ENCODE results near the gene UVRAG.

UVRAG gene

GRCh38 chr11:76173663-76174062 is 358.7 kb downstream of the UVRAG start:
- peaks cover 40% of the 10 kb centered on the region for H3K27me3 ChIP-seq (ENCODE audit: control insufficient read depth, insufficient read depth, low read length)

DNA sequence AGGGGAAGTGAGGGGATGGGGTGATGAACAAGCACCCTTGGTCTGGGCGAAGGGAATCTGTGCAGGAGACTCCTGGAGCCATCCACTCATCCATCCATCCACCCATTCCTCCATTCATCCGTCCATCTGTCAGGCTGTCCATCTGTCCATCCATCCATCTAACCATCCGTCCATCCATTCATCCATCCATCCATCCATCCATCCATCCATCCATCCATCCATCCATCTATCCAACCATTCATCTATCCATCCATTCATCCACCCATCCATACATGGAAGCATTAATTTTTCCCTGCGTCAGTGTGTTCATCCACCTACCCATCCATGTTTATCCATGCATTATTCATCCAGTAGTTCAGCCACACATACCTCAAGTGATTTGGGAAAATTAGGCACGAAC is 359.3 kb downstream of the UVRAG start:
- no peak overlapping the region for H3K4me3 ChIP-seq (ENCODE audit: low read length)
- no peak overlapping the region for H3K4me2 ChIP-seq (ENCODE audit: low read length)
- H3K9ac ChIP-seq (ENCODE audit: low read depth, low read length) = no peak overlapping the region
- no peaks in the 10 kb centered on the region for H3K4me1 ChIP-seq (ENCODE audit: control insufficient read depth, insufficient read depth, low read length)
- H3K36me3 ChIP-seq (ENCODE audit: insufficient read depth, low read length) = no peaks in the 10 kb centered on the region
- no peaks in the 10 kb centered on the region for H3K9me3 ChIP-seq (replicated peaks; ENCODE audit: low read length)
- H3K27me3 ChIP-seq (ENCODE audit: control insufficient read depth, insufficient read depth, low read length) = peaks cover 34% of the 10 kb centered on the region

More at GRCh38 chr11:76173663-76174062, 358.7 kb downstream of the UVRAG start:
- Histone ChIP-seq H3K36me3 (ENCODE audit: insufficient read depth, low read length) (no peaks in the 10 kb centered on the region), H3K9ac (ENCODE audit: low read depth, low read length) (no peak overlapping the region), H3K4me3 (ENCODE audit: low read length) (no peak overlapping the region), H3K4me1 (ENCODE audit: control insufficient read depth, insufficient read depth, low read length) (no peaks in the 10 kb centered on the region), H3K9me3 (replicated peaks; ENCODE audit: low read length) (no peaks in the 10 kb centered on the region), H3K4me2 (ENCODE audit: low read length) (no peak overlapping the region)

GRCh38 chr11:76175783-76176182 is 360.8 kb downstream of the UVRAG start:
- Histone ChIP-seq H3K27me3 (ENCODE audit: control insufficient read depth, insufficient read depth, low read length) (peaks cover 42% of the 10 kb centered on the region), H3K9ac (ENCODE audit: low read depth, low read length) (no peak overlapping the region), H3K9me3 (replicated peaks; ENCODE audit: low read length) (no peaks in the 10 kb centered on the region)

DNA sequence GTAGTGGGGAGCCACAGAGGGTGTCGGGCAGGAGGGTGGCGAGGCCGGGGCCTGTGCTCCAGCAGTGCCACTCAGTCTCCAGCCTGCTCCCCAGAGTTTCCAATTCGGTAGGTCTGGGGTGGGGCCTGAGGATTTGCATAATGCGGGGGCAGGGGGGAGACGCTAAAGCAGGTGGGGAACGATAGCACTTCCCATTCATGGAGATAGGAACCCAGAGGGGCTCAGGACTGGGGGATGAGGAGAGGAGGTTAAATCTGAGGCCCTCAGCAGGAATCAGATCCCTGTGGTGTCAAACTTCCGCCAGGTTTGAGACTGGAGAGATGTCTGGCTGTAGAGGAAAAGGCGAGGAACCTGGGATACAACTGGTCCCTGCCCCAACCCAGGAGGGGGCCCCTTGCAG is 361.5 kb downstream of the UVRAG start:
- no peaks in the 10 kb centered on the region for H3K36me3 ChIP-seq (ENCODE audit: insufficient read depth, low read length)
- no peak overlapping the region for H3K9ac ChIP-seq (ENCODE audit: low read depth, low read length)
- H3K4me1 ChIP-seq (ENCODE audit: control insufficient read depth, insufficient read depth, low read length) = no peaks in the 10 kb centered on the region

More at GRCh38 chr11:76175783-76176182, 360.8 kb downstream of the UVRAG start:
- H3K4me1 ChIP-seq (ENCODE audit: control insufficient read depth, insufficient read depth, low read length) = no peaks in the 10 kb centered on the region
- H3K36me3 ChIP-seq (ENCODE audit: insufficient read depth, low read length) = no peaks in the 10 kb centered on the region
- no peak overlapping the region for H3K4me3 ChIP-seq (ENCODE audit: low read length)
- no peak overlapping the region for H3K4me2 ChIP-seq (ENCODE audit: low read length)

DNA sequence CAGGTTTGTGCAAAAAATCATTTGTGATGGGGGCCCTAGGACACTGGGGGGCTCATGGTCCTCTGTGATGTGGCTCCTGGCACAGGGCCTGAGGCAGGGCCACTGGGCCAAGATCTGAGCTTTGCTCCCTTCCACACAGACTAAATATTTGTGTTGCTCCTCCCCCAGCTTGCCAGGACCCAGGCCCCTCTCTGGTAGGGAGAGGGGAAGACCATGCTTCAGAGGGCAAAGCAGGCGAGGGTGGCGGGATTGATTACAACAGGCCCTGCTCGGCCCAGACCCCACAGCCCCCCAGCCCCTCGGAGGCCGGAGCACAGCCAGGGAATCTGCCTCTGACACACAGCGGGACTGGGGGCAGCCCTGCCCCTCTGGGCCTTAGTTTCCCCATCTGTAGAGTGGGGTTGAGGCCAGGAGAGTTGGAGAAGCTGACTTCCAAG is 362.3 kb downstream of the UVRAG start:
- no peak overlapping the region for H3K4me2 ChIP-seq (ENCODE audit: low read length)
- H3K9me3 ChIP-seq (replicated peaks; ENCODE audit: low read length) = no peaks in the 10 kb centered on the region
- no peak overlapping the region for H3K9ac ChIP-seq (ENCODE audit: low read depth, low read length)
- no peaks in the 10 kb centered on the region for H3K36me3 ChIP-seq (ENCODE audit: insufficient read depth, low read length)
- no peaks in the 10 kb centered on the region for H3K4me1 ChIP-seq (ENCODE audit: control insufficient read depth, insufficient read depth, low read length)
- peaks cover 41% of the 10 kb centered on the region for H3K27me3 ChIP-seq (ENCODE audit: control insufficient read depth, insufficient read depth, low read length)
- no peak overlapping the region for H3K4me3 ChIP-seq (ENCODE audit: low read length)

More for the DNA sequence above, 361.5 kb downstream of the UVRAG start:
- H3K27me3 ChIP-seq (ENCODE audit: control insufficient read depth, insufficient read depth, low read length) = peaks cover 45% of the 10 kb centered on the region
- H3K4me2 ChIP-seq (ENCODE audit: low read length) = no peak overlapping the region
- no peaks in the 10 kb centered on the region for H3K9me3 ChIP-seq (replicated peaks; ENCODE audit: low read length)
- no peak overlapping the region for H3K4me3 ChIP-seq (ENCODE audit: low read length)

DNA sequence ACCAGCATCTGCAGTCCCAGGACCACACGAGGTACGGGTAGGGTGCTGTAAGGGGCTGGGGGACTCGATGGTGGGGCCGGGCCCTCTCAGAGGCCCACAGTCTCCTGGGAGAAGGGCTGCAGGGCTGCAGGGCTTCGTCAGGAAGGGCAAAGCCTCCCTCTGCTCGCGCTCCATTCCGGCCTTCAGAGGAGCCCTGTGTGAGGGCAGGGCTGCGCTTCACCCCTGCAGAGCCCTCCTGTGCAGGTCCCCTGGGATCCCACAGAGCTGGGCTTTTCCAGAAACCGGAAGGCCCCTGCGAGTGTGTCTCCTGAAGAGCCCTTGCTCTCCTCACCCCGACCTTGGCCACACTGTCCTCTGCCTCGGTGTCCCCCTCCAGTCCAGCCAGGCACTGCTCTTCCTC is 364.1 kb downstream of the UVRAG start:
- H3K27me3 ChIP-seq (ENCODE audit: control insufficient read depth, insufficient read depth, low read length) = peaks cover 45% of the 10 kb centered on the region
- H3K9me3 ChIP-seq (replicated peaks; ENCODE audit: low read length) = no peaks in the 10 kb centered on the region
- H3K9ac ChIP-seq (ENCODE audit: low read depth, low read length) = no peak overlapping the region
- no peaks in the 10 kb centered on the region for H3K36me3 ChIP-seq (ENCODE audit: insufficient read depth, low read length)
- H3K4me2 ChIP-seq (ENCODE audit: low read length) = no peak overlapping the region
- H3K4me3 ChIP-seq (ENCODE audit: low read length) = no peak overlapping the region
- H3K4me1 ChIP-seq (ENCODE audit: control insufficient read depth, insufficient read depth, low read length) = no peaks in the 10 kb centered on the region

- no peak overlapping the region for H3K4me3 ChIP-seq (ENCODE audit: low read length)
- H3K4me2 ChIP-seq (ENCODE audit: low read length) = no peak overlapping the region
- no peaks in the 10 kb centered on the region for H3K9me3 ChIP-seq (replicated peaks; ENCODE audit: low read length)
- no peaks in the 10 kb centered on the region for H3K4me1 ChIP-seq (ENCODE audit: control insufficient read depth, insufficient read depth, low read length)
- no peak overlapping the region for H3K9ac ChIP-seq (ENCODE audit: low read depth, low read length)
- peaks cover 42% of the 10 kb centered on the region for H3K27me3 ChIP-seq (ENCODE audit: control insufficient read depth, insufficient read depth, low read length)
- no peaks in the 10 kb centered on the region for H3K36me3 ChIP-seq (ENCODE audit: insufficient read depth, low read length)
These were observed 366.4 kb downstream of the UVRAG start for GRCh38 chr11:76181371-76181770.

DNA sequence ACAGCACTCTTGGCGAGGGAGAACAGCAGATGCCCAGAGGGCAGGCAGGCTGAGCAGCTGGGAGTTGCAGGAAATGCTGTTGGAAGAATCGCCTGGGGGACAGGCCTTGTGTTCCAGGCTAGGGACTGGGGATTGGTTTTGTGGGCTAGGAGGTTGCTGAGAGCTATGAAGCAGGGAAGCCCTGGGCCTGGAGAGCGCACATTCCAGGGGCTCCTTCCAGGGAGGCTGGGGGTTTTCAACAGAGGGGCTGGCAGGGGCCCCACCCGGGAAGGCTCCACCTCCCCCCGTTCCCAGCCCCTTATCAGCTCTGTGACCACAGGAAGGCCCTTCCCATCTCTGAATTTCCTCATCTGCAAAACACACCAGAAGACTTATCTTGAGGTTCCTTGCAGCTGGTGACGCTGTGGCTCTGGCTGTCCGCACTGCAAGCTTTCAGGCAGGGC is 369.6 kb downstream of the UVRAG start:
- no peaks in the 10 kb centered on the region for H3K4me1 ChIP-seq (ENCODE audit: control insufficient read depth, insufficient read depth, low read length)
- peaks cover 45% of the 10 kb centered on the region for H3K27me3 ChIP-seq (ENCODE audit: control insufficient read depth, insufficient read depth, low read length)
- H3K36me3 ChIP-seq (ENCODE audit: insufficient read depth, low read length) = no peaks in the 10 kb centered on the region
- H3K4me3 ChIP-seq (ENCODE audit: low read length) = no peak overlapping the region
- H3K9me3 ChIP-seq (replicated peaks; ENCODE audit: low read length) = no peaks in the 10 kb centered on the region
- no peak overlapping the region for H3K4me2 ChIP-seq (ENCODE audit: low read length)
- no peak overlapping the region for H3K9ac ChIP-seq (ENCODE audit: low read depth, low read length)

- H3K27me3 ChIP-seq (ENCODE audit: control insufficient read depth, insufficient read depth, low read length) = peaks cover 43% of the 10 kb centered on the region
- no peak overlapping the region for H3K4me3 ChIP-seq (ENCODE audit: low read length)
- no peaks in the 10 kb centered on the region for H3K36me3 ChIP-seq (ENCODE audit: insufficient read depth, low read length)
- no peaks in the 10 kb centered on the region for H3K4me1 ChIP-seq (ENCODE audit: control insufficient read depth, insufficient read depth, low read length)
- H3K9ac ChIP-seq (ENCODE audit: low read depth, low read length) = no peak overlapping the region
- no peaks in the 10 kb centered on the region for H3K9me3 ChIP-seq (replicated peaks; ENCODE audit: low read length)
- H3K4me2 ChIP-seq (ENCODE audit: low read length) = no peak overlapping the region
These were observed 370.5 kb downstream of the UVRAG start for GRCh38 chr11:76185511-76185910.

DNA sequence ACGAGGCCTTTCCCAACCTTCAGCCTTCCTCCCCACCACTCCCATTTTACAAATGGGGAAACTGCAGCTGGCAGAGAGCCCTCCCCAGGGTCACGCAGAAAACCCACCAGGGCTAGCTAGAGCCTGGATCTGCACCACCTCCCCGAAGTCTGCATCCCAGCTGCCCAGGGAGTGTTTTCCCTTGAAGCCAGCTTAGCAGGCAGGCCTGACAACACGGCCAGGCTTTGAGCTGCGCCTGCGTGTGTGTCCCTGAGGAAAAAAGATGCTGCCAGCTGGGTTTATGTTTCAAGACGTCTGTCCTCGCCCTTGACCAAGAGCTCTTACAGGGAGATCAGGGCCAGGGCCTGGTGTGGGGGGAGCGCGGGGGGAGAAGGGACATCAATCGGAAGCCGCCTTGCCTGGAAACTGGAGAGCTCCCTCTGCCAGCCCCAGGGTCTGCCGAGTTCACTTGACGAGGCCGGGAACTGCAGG is 371.0 kb downstream of the UVRAG start:
- no peak overlapping the region for H3K9ac ChIP-seq (ENCODE audit: low read depth, low read length)
- H3K4me3 ChIP-seq (ENCODE audit: low read length) = no peak overlapping the region
- no peak overlapping the region for H3K4me2 ChIP-seq (ENCODE audit: low read length)
- peaks cover 42% of the 10 kb centered on the region for H3K27me3 ChIP-seq (ENCODE audit: control insufficient read depth, insufficient read depth, low read length)
- H3K9me3 ChIP-seq (replicated peaks; ENCODE audit: low read length) = no peaks in the 10 kb centered on the region
- no peaks in the 10 kb centered on the region for H3K4me1 ChIP-seq (ENCODE audit: control insufficient read depth, insufficient read depth, low read length)
- H3K36me3 ChIP-seq (ENCODE audit: insufficient read depth, low read length) = no peaks in the 10 kb centered on the region

DNA sequence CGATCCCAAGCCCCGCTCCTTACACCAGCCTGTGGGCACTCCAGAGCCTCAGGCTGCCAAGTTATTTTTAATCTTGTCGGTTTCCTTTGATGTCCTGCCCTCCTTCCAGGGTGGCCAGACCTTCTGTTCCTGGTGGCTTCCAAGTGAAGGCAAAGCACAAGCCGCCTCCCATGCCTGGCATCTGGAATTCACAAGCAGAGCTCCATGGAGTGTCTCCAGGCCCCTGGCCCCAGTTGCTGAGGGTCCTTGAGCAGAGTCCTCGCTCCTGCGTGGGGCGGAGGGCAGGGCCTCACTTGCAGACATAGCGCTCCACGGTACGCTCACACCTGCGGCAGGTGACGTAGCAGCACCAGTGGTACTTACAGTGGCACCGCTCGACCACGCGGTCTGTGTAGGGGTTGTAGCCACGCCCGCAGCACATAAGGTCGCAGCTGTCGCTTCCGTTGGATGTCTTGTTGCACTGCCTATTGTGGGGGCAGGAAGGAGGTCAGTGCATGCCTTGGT is 371.8 kb downstream of the UVRAG start:
- Histone ChIP-seq H3K27me3 (ENCODE audit: control insufficient read depth, insufficient read depth, low read length) (peaks cover 43% of the 10 kb centered on the region), H3K9me3 (replicated peaks; ENCODE audit: low read length) (no peaks in the 10 kb centered on the region), H3K9ac (ENCODE audit: low read depth, low read length) (no peak overlapping the region), H3K36me3 (ENCODE audit: insufficient read depth, low read length) (no peaks in the 10 kb centered on the region), H3K4me2 (ENCODE audit: low read length) (no peak overlapping the region), H3K4me1 (ENCODE audit: control insufficient read depth, insufficient read depth, low read length) (no peaks in the 10 kb centered on the region), H3K4me3 (ENCODE audit: low read length) (no peak overlapping the region)

DNA sequence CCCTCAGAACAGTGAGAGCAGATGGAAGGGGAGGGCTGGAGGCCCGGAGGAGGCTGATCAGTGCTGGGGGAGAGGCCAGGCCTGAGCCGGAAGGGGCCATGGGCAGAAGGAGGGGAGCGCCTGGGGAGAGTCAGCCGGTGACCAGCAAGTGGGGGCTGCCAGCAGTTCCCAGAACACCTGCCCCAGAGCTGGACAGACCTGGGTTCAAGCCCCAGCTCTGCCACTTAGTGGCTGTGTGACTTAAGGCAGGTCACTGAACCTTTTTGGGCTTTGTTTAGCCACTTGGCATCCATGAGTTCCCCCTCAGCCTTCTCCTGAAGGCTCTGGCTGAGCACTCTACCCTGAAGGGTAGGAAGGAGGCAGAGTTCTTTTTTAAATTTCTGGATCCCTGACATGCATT is 373.9 kb downstream of the UVRAG start:
- Histone ChIP-seq H3K4me1 (ENCODE audit: control insufficient read depth, insufficient read depth, low read length) (no peaks in the 10 kb centered on the region), H3K36me3 (ENCODE audit: insufficient read depth, low read length) (no peaks in the 10 kb centered on the region), H3K27me3 (ENCODE audit: control insufficient read depth, insufficient read depth, low read length) (peaks cover 40% of the 10 kb centered on the region), H3K9ac (ENCODE audit: low read depth, low read length) (no peak overlapping the region), H3K4me3 (ENCODE audit: low read length) (no peak overlapping the region), H3K4me2 (ENCODE audit: low read length) (no peak overlapping the region), H3K9me3 (replicated peaks; ENCODE audit: low read length) (no peaks in the 10 kb centered on the region)
